Osteoblast (primary cell): Measurements from ENCODE around the gene AKT2. TPM values are rescaled to one million over a fixed set of nuclear protein-coding genes. Genes with fewer than 3 reads are reported as not detected.

Experiments
- DNase-seq: peaks from one replicate; pipeline ENCODE4 v3.0.0; 2011; ENCODE audit warnings: low spot score, mixed read lengths; ENCODE audit not compliant: insufficient read length; ENCODE audit errors: missing footprints
- H2AFZ ChIP-seq: 2 replicates; pipeline ENCODE4 v1.6.0; 2011; ENCODE audit warnings: mild to moderate bottlenecking, low read length
- H3K27ac ChIP-seq: 2 replicates; pipeline ENCODE4 v1.5.1; 2011; ENCODE audit warnings: mild to moderate bottlenecking, low read depth, low read length, moderate library complexity
- H3K27me3 ChIP-seq: 2 replicates; pipeline ENCODE4 v1.6.0; 2012; ENCODE audit warnings: mild to moderate bottlenecking, control low read depth, inconsistent platforms, low read length, moderate library complexity; ENCODE audit not compliant: insufficient read depth
- H3K36me3 ChIP-seq: 2 replicates; pipeline ENCODE4 v1.5.1; 2011; ENCODE audit warnings: mild to moderate bottlenecking, low read length, control low read depth, moderate library complexity; ENCODE audit not compliant: insufficient read depth
- H3K4me1 ChIP-seq: 2 replicates; pipeline ENCODE4 v1.5.1; 2011; ENCODE audit warnings: mild to moderate bottlenecking, low read length, control low read depth, moderate library complexity; ENCODE audit not compliant: insufficient read depth
- H3K4me2 ChIP-seq: 2 replicates; pipeline ENCODE4 v1.6.0; 2011; ENCODE audit warnings: mild to moderate bottlenecking, low read length; ENCODE audit not compliant: insufficient read depth
- H3K4me3 ChIP-seq: fragments of 200-600 bp; sonication (generic); 3 replicates; pipeline ENCODE4 v1.5.1; 2012; ENCODE audit warnings: mild to moderate bottlenecking, low read length, inconsistent platforms; ENCODE audit not compliant: insufficient read depth
- H3K79me2 ChIP-seq: 2 replicates; pipeline ENCODE4 v1.6.0; 2012; ENCODE audit warnings: mild to moderate bottlenecking, low read length, control low read depth, inconsistent platforms; ENCODE audit not compliant: insufficient read depth
- H3K9me3 ChIP-seq: 2 replicates; pipeline ENCODE4 v1.5.1; 2011; ENCODE audit warnings: low read depth, low read length, control low read depth
- H4K20me1 ChIP-seq: 2 replicates; pipeline ENCODE4 v1.6.0; 2012; ENCODE audit warnings: mild to moderate bottlenecking, low read length, control low read depth; ENCODE audit not compliant: insufficient read depth
- total RNA-seq: library from RNA; depleted of rRNA; stranded (reverse); fragments of >200 nt; gene quantifications from 2 replicates; pipeline ENCODE4 v1.2.3, GENCODE V29; 2012
- TF ChIP-seq, protein P1 (sequence below): IDR thresholded peaks from 2 replicates; pipeline ENCODE4 v1.5.1; 2011; ENCODE audit warnings: mild to moderate bottlenecking, low read depth, low read length, moderate library complexity; ENCODE audit errors: extremely low read depth

AKT2 gene
- total RNA-seq, 1 donor: 115 TPM

DNA sequence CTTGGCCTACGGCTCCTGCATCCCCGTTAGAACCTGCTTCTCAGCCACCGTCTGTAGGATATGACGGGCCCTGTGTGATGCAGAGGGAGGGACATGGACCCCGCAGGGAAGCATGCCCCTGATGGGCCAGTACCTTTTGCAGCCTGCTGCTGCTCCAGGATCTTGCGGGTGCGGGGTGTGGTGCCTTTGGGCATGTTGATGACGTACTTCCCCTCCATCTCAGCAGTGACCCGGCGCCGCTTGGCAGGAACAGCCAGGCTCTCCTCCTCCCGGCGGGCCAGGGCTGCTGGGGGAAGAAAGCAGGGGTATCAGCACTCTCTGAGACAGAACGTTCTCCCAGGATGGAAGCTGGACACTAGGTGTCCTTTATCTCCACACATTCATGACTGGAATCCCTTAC, 41.1 kb upstream of the AKT2 start:
- Histone ChIP-seq H3K27me3 (no peaks in the 10 kb centered on the region), H3K27ac (no peak overlapping the region), H3K4me3 (no peak overlapping the region), H3K36me3 (peaks cover 52% of the 10 kb centered on the region), H3K4me2 (no peak overlapping the region), H2AFZ (no peak overlapping the region), H4K20me1 (no peaks in the 10 kb centered on the region), H3K79me2 (no peaks in the 10 kb centered on the region), H3K9me3 (no peaks in the 10 kb centered on the region), H3K4me1 (no peaks in the 10 kb centered on the region)
- no peak for DNase-seq
- TF ChIP-seq, protein P1, sequence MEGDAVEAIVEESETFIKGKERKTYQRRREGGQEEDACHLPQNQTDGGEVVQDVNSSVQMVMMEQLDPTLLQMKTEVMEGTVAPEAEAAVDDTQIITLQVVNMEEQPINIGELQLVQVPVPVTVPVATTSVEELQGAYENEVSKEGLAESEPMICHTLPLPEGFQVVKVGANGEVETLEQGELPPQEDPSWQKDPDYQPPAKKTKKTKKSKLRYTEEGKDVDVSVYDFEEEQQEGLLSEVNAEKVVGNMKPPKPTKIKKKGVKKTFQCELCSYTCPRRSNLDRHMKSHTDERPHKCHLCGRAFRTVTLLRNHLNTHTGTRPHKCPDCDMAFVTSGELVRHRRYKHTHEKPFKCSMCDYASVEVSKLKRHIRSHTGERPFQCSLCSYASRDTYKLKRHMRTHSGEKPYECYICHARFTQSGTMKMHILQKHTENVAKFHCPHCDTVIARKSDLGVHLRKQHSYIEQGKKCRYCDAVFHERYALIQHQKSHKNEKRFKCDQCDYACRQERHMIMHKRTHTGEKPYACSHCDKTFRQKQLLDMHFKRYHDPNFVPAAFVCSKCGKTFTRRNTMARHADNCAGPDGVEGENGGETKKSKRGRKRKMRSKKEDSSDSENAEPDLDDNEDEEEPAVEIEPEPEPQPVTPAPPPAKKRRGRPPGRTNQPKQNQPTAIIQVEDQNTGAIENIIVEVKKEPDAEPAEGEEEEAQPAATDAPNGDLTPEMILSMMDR: no peak

DNA sequence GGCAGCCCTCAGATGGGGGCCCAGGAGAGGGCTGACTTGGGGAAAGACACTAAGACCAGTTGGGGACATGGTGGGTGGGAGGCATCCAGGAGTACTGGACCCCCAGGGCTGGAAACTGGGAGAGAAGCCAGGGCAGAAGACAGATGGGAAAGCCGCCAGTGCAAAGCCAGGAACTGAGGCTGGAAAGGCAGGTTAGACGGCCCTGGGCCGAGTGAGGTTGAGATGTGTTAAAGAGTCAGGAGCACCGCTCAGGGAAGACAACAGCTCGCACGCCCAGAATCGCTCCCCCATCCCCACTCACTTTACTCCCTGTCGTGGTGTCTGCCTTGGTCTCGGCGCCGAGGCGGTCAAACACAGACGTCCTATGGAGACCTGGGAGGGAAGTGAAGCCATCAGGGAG, 38.6 kb upstream of the AKT2 start:
- H3K4me3 ChIP-seq: no peak overlapping the region
- H3K27me3 ChIP-seq: no peaks in the 10 kb centered on the region
- no peak for DNase-seq
- H3K4me2 ChIP-seq: no peak overlapping the region
- no peaks in the 10 kb centered on the region for H3K79me2 ChIP-seq
- no peaks in the 10 kb centered on the region for H3K9me3 ChIP-seq
- H3K4me1 ChIP-seq: no peaks in the 10 kb centered on the region
- TF ChIP-seq, protein P1: no peak
- H3K27ac ChIP-seq: no peak overlapping the region
- no peaks in the 10 kb centered on the region for H4K20me1 ChIP-seq
- H2AFZ ChIP-seq: no peak overlapping the region
- peaks cover 40% of the 10 kb centered on the region for H3K36me3 ChIP-seq

DNA sequence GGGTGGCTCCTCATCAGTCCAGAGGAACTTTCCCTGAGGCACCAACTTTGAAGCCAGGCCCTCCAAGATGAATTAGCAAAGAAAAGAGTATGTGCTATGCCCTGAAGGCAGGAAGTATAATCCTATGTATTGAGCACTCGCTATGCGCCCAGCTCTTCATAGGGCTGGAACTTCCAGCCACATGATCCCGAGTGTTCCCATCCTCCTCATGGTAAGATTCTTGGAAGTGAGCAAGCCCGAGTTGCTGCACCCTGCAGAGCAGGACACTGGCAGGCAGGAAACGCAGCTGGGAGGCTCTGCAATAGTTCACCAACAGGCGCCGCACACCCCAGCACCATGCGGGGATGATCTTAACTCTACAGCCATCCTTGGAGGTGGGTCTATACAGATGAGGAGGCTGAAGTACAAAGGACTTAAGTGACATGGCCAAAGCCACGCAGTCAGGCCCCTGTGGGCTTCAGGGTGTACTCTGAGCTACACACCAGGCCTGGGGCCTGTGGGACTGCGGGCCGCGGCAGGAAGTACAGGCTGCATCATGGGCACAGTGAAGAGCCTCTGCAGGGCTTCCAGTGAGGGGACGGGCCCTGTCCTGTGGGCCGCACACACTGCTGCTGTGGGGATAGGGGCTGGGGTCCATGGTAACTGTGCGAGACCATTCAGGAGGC, 37.9 kb upstream of the AKT2 start:
- Histone ChIP-seq H3K4me3 (no peak overlapping the region), H3K27ac (no peak overlapping the region), H3K9me3 (no peaks in the 10 kb centered on the region), H3K4me2 (no peak overlapping the region), H3K4me1 (no peaks in the 10 kb centered on the region), H3K27me3 (no peaks in the 10 kb centered on the region), H3K36me3 (peaks cover 38% of the 10 kb centered on the region), H3K79me2 (no peaks in the 10 kb centered on the region), H2AFZ (no peak overlapping the region), H4K20me1 (no peaks in the 10 kb centered on the region)
- TF ChIP-seq, protein P1: no peak
- DNase-seq: peak; percentile 54

DNA sequence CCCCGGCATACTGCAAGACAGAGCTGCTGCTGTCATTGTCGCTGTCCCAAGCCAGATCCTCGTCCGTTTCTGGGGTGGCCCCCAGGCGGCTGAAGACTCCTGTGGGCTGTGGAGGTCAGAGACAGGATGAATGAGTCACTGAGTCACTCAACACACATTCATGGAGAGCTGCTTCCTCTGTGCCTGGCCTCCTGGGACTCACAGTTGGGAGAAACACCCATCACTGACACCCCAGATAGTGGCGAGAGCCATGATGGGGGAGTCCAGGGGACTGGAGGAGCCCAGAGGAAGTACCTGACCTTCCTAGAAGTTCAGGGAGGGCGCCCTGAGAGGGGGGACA, 37.1 kb upstream of the AKT2 start:
- Histone ChIP-seq H3K4me1 (no peaks in the 10 kb centered on the region), H3K79me2 (no peaks in the 10 kb centered on the region), H3K27me3 (no peaks in the 10 kb centered on the region), H3K4me3 (no peak overlapping the region), H2AFZ (no peak overlapping the region), H3K27ac (no peak overlapping the region), H3K9me3 (no peaks in the 10 kb centered on the region), H4K20me1 (no peaks in the 10 kb centered on the region), H3K36me3 (peaks cover 31% of the 10 kb centered on the region), H3K4me2 (no peak overlapping the region)
- peak; percentile 91 for DNase-seq
- TF ChIP-seq, protein P1: no peak
